GM12891 (cell line): ENCODE results near the gene DMAC2.

Experiments
- POLR2A ChIP-seq: IDR thresholded peaks from 2 replicates; pipeline ENCODE4 v1.6.1; 2011; ENCODE audit warnings: low read depth, low read length, control low read depth
- POLR2AphosphoS5 ChIP-seq: IDR thresholded peaks from 2 replicates; pipeline ENCODE4 v1.6.1; 2011; ENCODE audit warnings: low read depth, low read length, control low read depth
- TAF1 ChIP-seq: IDR thresholded peaks from 2 replicates; pipeline ENCODE4 v1.6.1; 2011; ENCODE audit warnings: low read depth, low read length, control low read depth

GRCh38 chr19:41413947-41414346, 25.8 kb downstream of the DMAC2 start:
- TF ChIP-seq TAF1 (no peak), POLR2A (no peak), POLR2AphosphoS5 (no peak)
